HCT116 (cell line): ENCODE measurements around the gene CRYGA. TPM values are rescaled to one million over a fixed set of nuclear protein-coding genes. Genes with fewer than 3 reads are reported as not detected.
"Not testable (repeated sequence)": the region's sequence is repeated elsewhere in the genome, so short reads cannot be mapped to it uniquely, and the experiment has no call there.

Experiments
- ATAC-seq: fragments of 200-7000 bp; cut with Tn5 transposase; 2 replicates; pipeline ENCODE4 v1.9.1; 2020; ENCODE audit warnings: mild to moderate bottlenecking, moderate library complexity
- BruUV-seq: library from RNA; stranded (reverse); fragments of 400-500 nt; replicated peaks from 2 replicates; lab custom pipeline; 2021; lab: Mats Ljungman, UMichigan
- CTCF ChIA-PET: fragments of 300-600 bp; sonication (Branson Sonifier 250); formaldehyde crosslinking; loops from one replicate; lab custom pipeline; 2021; ENCODE audit warnings: antibody characterized with exemption; lab: Charles Lee
- POLR2A ChIA-PET: fragments of 300-600, 350-600 bp; sonication (Branson Sonifier 250); formaldehyde crosslinking; loops from one replicate; lab custom pipeline; 2021; ENCODE audit warnings: antibody characterized with exemption; lab: Charles Lee
- RAD21 ChIA-PET, 2 experiments: fragments of 300-600 bp; sonication (Branson Sonifier 250); formaldehyde crosslinking; loops; one replicate each; lab custom pipeline; 2023; ENCODE audit warnings: low total read pairs in 2 of 2; ENCODE audit not compliant: uncharacterized antibody in 2 of 2, unreplicated experiment in 2 of 2, low non-redundant PET in 1 of 2; lab: Charles Lee
- DNase-seq: peaks from one replicate; pipeline ENCODE4 v3.0.0-alpha.2; 2010; ENCODE audit warnings: low read depth, low spot score
- H2AFZ ChIP-seq: fragments of 200-600 bp; shearing (Covaris generic), sonication (generic); 2 replicates; pipeline ENCODE4 v1.6.1; 2017; ENCODE audit warnings: low read depth, mixed run types, mixed read lengths, antibody characterized with exemption, low read length; ENCODE audit not compliant: poor library complexity, severe bottlenecking
- H3K27ac ChIP-seq: 2 replicates; pipeline ENCODE4 v1.5.1; 2012; ENCODE audit warnings: low read depth, low read length
- H3K27me3 ChIP-seq: fragments of 200-600 bp; sonication (generic); 2 replicates; pipeline ENCODE4 v1.6.1; 2016; ENCODE audit warnings: mixed run types, low read length, mixed read lengths; ENCODE audit not compliant: insufficient read depth
- H3K36me3 ChIP-seq, 2 experiments: fragments of 200-500 bp in 1 of 2; fragments of 200-600 bp in 1 of 2; sonication (Bioruptor generic) in 1 of 2; sonication (generic) in 1 of 2; 2 replicates each; pipeline versions ENCODE4 v1.5.1 to v1.6.1; 2014 to 2016; ENCODE audit warnings: low read length in 2 of 2, inconsistent platforms in 1 of 2, mixed read lengths in 1 of 2, mixed run types in 1 of 2; ENCODE audit not compliant: insufficient read depth in 2 of 2, control insufficient read depth in 1 of 2
- H3K4me1 ChIP-seq, 2 experiments: fragments of 200-600 bp in 1 of 2; sonication (generic) in 1 of 2; 2 replicates each; pipeline versions ENCODE4 v1.5.1 to v1.6.1; 2012 to 2017; ENCODE audit warnings: low read length in 2 of 2, inconsistent platforms in 1 of 2, mild to moderate bottlenecking in 1 of 2, mixed read lengths in 1 of 2, mixed run types in 1 of 2, moderate library complexity in 1 of 2; ENCODE audit not compliant: insufficient read depth in 2 of 2, control insufficient read depth in 1 of 2
- H3K4me2 ChIP-seq: fragments of 200-600 bp; sonication (generic); 2 replicates; pipeline ENCODE4 v1.6.1; 2017; ENCODE audit warnings: mixed run types, low read length, mixed read lengths
- H3K4me3 ChIP-seq, 2 experiments: fragments of 200-600 bp in 1 of 2; sonication (generic) in 1 of 2; replicated peaks in 1 of 2; 2 replicates each; pipeline ENCODE4 v1.5.1; 2011 to 2016; ENCODE audit warnings: low read length in 2 of 2, control low read depth in 1 of 2, low read depth in 1 of 2, mild to moderate bottlenecking in 1 of 2, mixed read lengths in 1 of 2, mixed run types in 1 of 2
- H3K79me2 ChIP-seq: fragments of 200-600 bp; sonication (generic); 2 replicates; pipeline ENCODE4 v1.6.1; 2017; ENCODE audit warnings: mild to moderate bottlenecking, mixed run types, low read length, moderate library complexity, mixed read lengths; ENCODE audit not compliant: insufficient read depth
- H3K9ac ChIP-seq: fragments of 200-600 bp; sonication (generic); 2 replicates; pipeline ENCODE4 v1.6.1; 2016; ENCODE audit warnings: low read length, mixed read lengths
- H3K9me2 ChIP-seq: fragments of 200-600 bp; sonication (generic), shearing (Covaris generic); 2 replicates; pipeline ENCODE4 v1.6.1; 2017; ENCODE audit warnings: mixed run types, mild to moderate bottlenecking, moderate library complexity; ENCODE audit not compliant: insufficient read depth
- H3K9me3 ChIP-seq, 2 experiments: fragments of 200-500 bp in 1 of 2; fragments of 200-600 bp in 1 of 2; sonication (Bioruptor generic) in 1 of 2; sonication (generic) in 1 of 2; 2 replicates each; pipeline ENCODE4 v1.6.1; 2014 to 2017; ENCODE audit warnings: low read length in 2 of 2, mixed read lengths in 2 of 2, inconsistent platforms in 1 of 2, low read depth in 1 of 2, mild to moderate bottlenecking in 1 of 2, mixed run types in 1 of 2, moderate library complexity in 1 of 2; ENCODE audit not compliant: control insufficient read depth in 1 of 2, insufficient read depth in 1 of 2
- H4K20me1 ChIP-seq: fragments of 200-600 bp; sonication (generic), shearing (Covaris generic); 2 replicates; pipeline ENCODE4 v1.6.1; 2017; ENCODE audit warnings: mixed run types, mild to moderate bottlenecking, moderate library complexity; ENCODE audit not compliant: insufficient read depth
- EGR1 ChIP-seq: IDR thresholded peaks from 2 replicates; pipeline ENCODE4 v1.6.1; 2012; ENCODE audit warnings: low read depth
- POLR2A ChIP-seq: IDR thresholded peaks from 2 replicates; pipeline ENCODE4 v1.7.0; 2011; ENCODE audit warnings: borderline replicate concordance; ENCODE audit not compliant: insufficient read depth, insufficient read length; ENCODE audit errors: extremely low read depth
- YY1 ChIP-seq: IDR thresholded peaks from 2 replicates; pipeline ENCODE4 v1.6.1; 2011; ENCODE audit warnings: low read length, low read depth, moderate library complexity, mild to moderate bottlenecking; ENCODE audit not compliant: insufficient replicate concordance; ENCODE audit errors: extremely low read depth
- intact Hi-C: fragments of 100-400 bp; cut with micrococcal nuclease; formaldehyde crosslinking; loops from 2 replicates; pipeline ENCODE4 v1.10.0; 2022
- total RNA-seq: library from RNA; stranded (reverse); gene quantifications from one replicate; pipeline ENCODE4 v1.2.1, GENCODE V29; 2021; ENCODE audit not compliant: unreplicated experiment
- TF ChIP-seq, protein P1 (sequence below): IDR thresholded peaks from 2 replicates; pipeline ENCODE4 v1.6.1; 2011; ENCODE audit warnings: mild to moderate bottlenecking, low read length, moderate library complexity; ENCODE audit not compliant: insufficient replicate concordance; ENCODE audit errors: extremely low read depth

The CRYGA gene
- total RNA-seq, 1 experiment from 2014 or later, result not detected

- TF ChIP-seq POLR2A, result no peak
- TF ChIP-seq EGR1, result no peak
- TF ChIP-seq YY1, result no peak
- TF ChIP-seq, protein P1, sequence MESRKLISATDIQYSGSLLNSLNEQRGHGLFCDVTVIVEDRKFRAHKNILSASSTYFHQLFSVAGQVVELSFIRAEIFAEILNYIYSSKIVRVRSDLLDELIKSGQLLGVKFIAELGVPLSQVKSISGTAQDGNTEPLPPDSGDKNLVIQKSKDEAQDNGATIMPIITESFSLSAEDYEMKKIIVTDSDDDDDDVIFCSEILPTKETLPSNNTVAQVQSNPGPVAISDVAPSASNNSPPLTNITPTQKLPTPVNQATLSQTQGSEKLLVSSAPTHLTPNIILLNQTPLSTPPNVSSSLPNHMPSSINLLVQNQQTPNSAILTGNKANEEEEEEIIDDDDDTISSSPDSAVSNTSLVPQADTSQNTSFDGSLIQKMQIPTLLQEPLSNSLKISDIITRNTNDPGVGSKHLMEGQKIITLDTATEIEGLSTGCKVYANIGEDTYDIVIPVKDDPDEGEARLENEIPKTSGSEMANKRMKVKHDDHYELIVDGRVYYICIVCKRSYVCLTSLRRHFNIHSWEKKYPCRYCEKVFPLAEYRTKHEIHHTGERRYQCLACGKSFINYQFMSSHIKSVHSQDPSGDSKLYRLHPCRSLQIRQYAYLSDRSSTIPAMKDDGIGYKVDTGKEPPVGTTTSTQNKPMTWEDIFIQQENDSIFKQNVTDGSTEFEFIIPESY, result no peak
These were observed 50.4 kb downstream of the CRYGA start (continued) for GRCh38 chr2:208112969-208113368.

DNA sequence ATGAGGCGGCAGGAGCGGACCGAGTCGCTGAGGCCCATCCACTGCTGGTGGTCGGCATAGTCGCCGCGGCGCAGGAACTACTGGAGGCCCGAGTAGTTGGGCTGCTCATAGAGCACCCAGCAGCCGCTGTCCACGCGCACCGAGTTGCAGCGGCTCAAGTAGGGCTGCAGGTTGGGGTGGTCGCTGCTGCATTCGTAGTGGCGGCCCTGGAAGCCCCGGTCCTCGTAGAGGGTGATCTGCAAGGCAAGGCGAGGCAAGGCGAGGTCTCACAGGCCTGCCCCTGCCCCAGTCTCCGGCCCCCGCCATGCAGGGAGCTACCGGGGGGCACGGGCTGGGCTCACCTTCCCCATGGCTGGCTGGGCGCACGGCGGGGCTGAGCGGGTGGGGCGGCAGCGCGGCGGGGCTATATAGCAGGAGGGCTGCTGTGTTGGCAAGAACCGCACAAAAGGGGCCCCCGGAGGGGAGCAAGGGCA, 51.1 kb downstream of the CRYGA start:
- DNase-seq, CTCF ChIA-PET: not testable (repeated sequence)

More for the DNA sequence above, 51.1 kb downstream of the CRYGA start:
- H3K9ac ChIP-seq, H3K36me3 ChIP-seq, RAD21 ChIA-PET, H3K27me3 ChIP-seq, BruUV-seq, H3K4me1 ChIP-seq, H3K9me3 ChIP-seq, H4K20me1 ChIP-seq, H3K4me3 ChIP-seq, H3K9me2 ChIP-seq, intact Hi-C loops, ATAC-seq, H3K27ac ChIP-seq, H3K4me2 ChIP-seq, POLR2A ChIA-PET, H3K79me2 ChIP-seq, H2AFZ ChIP-seq: not testable (repeated sequence)

Other genes with a start within 250 kb of the CRYGA start
- 6.3 TPM for gene PLEKHM3, start 138.1 kb downstream of the CRYGA start, total RNA-seq
- not detected for gene CRYGD, start 39.1 kb downstream of the CRYGA start, total RNA-seq
- not detected for gene CRYGC, start 33.8 kb downstream of the CRYGA start, total RNA-seq
- not detected for gene CRYGB, start 17.4 kb downstream of the CRYGA start, total RNA-seq
- not detected for gene C2orf80, start 26.4 kb upstream of the CRYGA start, total RNA-seq
- gene IDH1, start 91.5 kb upstream of the CRYGA start, total RNA-seq, result 91.2 TPM
- gene PIKFYVE, start 102.7 kb upstream of the CRYGA start, total RNA-seq, result 21.8 TPM
- gene PTH2R, start 243.2 kb upstream of the CRYGA start, total RNA-seq, result 0.12 TPM